SK-N-SH (cell line): Measurements from ENCODE around the gene SRSF10. TPM values are rescaled to one million over a fixed set of nuclear protein-coding genes. Genes with fewer than 3 reads are reported as not detected.

ENCODE experiments used
- CTCF ChIA-PET: fragments of 300-600, 350-600 bp; formaldehyde crosslinking; extraction: SDS; loops from one replicate; lab custom pipeline; 2021; lab: Yijun Ruan, JAX
- POLR2A ChIA-PET: fragments of 350-600 bp; sonication (Branson Sonifier 250); formaldehyde crosslinking; extraction: SDS; loops from one replicate; lab custom pipeline; 2020; ENCODE audit warnings: antibody characterized with exemption, inconsistent platforms; lab: Yijun Ruan, JAX
- DNase-seq: peaks from one replicate; pipeline ENCODE4 v3.0.0; 2012
- H2AFZ ChIP-seq: fragments of 200-600 bp; sonication (generic); 2 replicates; pipeline ENCODE4 v1.8.1; 2016; ENCODE audit warnings: antibody characterized with exemption, mild to moderate bottlenecking, low read depth
- H3F3A ChIP-seq: fragments of 200-600 bp; sonication (generic); replicated peaks from 2 replicates; pipeline ENCODE3; 2016; ENCODE audit warnings: antibody characterized with exemption, mild to moderate bottlenecking; ENCODE audit not compliant: insufficient read depth
- H3K27ac ChIP-seq, 2 experiments: fragments of 200-500 bp in 1 of 2; fragments of 200-600 bp in 1 of 2; sonication (Bioruptor generic) in 1 of 2; sonication (generic), shearing (Covaris generic) in 1 of 2; 2 replicates each; pipeline versions ENCODE4 v1.5.1 to v1.6.1; 2014 to 2016; ENCODE audit warnings: low read depth in 2 of 2, inconsistent platforms in 1 of 2, low read length in 1 of 2, mild to moderate bottlenecking in 1 of 2, mixed read lengths in 1 of 2
- H3K27me3 ChIP-seq: fragments of 200-600 bp; sonication (generic), shearing (Covaris generic); 2 replicates; pipeline ENCODE4 v1.6.1; 2016; ENCODE audit warnings: mixed run types; ENCODE audit not compliant: insufficient read depth
- H3K36me3 ChIP-seq, 2 experiments: fragments of 200-500 bp in 1 of 2; fragments of 200-600 bp in 1 of 2; sonication (Bioruptor generic) in 1 of 2; sonication (generic) in 1 of 2; replicated peaks in 1 of 2; 2 replicates each; pipeline versions ENCODE3 to v1.5.1; 2014 to 2016; ENCODE audit warnings: low read length in 1 of 2, mild to moderate bottlenecking in 1 of 2; ENCODE audit not compliant: insufficient read depth in 2 of 2, control insufficient read depth in 1 of 2
- H3K4me1 ChIP-seq, 2 experiments: fragments of 200-500 bp in 1 of 2; fragments of 200-600 bp in 1 of 2; sonication (Bioruptor generic) in 1 of 2; sonication (generic), shearing (Covaris generic) in 1 of 2; 2 replicates each; pipeline versions ENCODE4 v1.5.1 to v1.6.1; 2014 to 2016; ENCODE audit warnings: low read depth in 1 of 2, low read length in 1 of 2, mixed run types in 1 of 2; ENCODE audit not compliant: insufficient read depth in 2 of 2, control insufficient read depth in 1 of 2
- H3K4me2 ChIP-seq: fragments of 200-600 bp; sonication (generic), shearing (Covaris generic); 2 replicates; pipeline ENCODE4 v1.6.1; 2017; ENCODE audit warnings: mixed run types
- H3K4me3 ChIP-seq, 2 experiments: fragments of 200-500 bp in 1 of 2; fragments of 200-600 bp in 1 of 2; sonication (Bioruptor generic) in 1 of 2; sonication (generic), shearing (Covaris generic) in 1 of 2; 2 replicates each; pipeline versions ENCODE4 v1.5.1 to v1.8.1; 2014 to 2016; ENCODE audit warnings: low read depth in 2 of 2, inconsistent platforms in 1 of 2, low read length in 1 of 2, mild to moderate bottlenecking in 1 of 2, mixed read lengths in 1 of 2, moderate library complexity in 1 of 2
- H3K79me2 ChIP-seq: fragments of 200-600 bp; sonication (generic); 2 replicates; pipeline ENCODE4 v1.8.1; 2017; ENCODE audit warnings: mild to moderate bottlenecking; ENCODE audit not compliant: insufficient read depth
- H3K9ac ChIP-seq: fragments of 200-600 bp; sonication (generic); 2 replicates; pipeline ENCODE4 v1.6.1; 2017; ENCODE audit warnings: mixed run types
- H3K9me2 ChIP-seq: fragments of 200-600 bp; sonication (generic); 2 replicates; pipeline ENCODE4 v1.6.1; 2017; ENCODE audit warnings: mixed run types
- H3K9me3 ChIP-seq: fragments of 200-600 bp; sonication (generic); 2 replicates; pipeline ENCODE4 v1.6.1; 2017; ENCODE audit warnings: mixed run types, mild to moderate bottlenecking, moderate library complexity
- H4K20me1 ChIP-seq: fragments of 200-600 bp; sonication (generic); 2 replicates; pipeline ENCODE4 v1.6.1; 2017; ENCODE audit warnings: mild to moderate bottlenecking, mixed run types; ENCODE audit not compliant: insufficient read depth
- CHD2 ChIP-seq: fragments of 150-350 bp; IDR thresholded peaks from 2 replicates; pipeline ENCODE4 v1.6.1; 2018; ENCODE audit warnings: low read length; ENCODE audit not compliant: partially characterized antibody
- ELF1 ChIP-seq: IDR thresholded peaks from 2 replicates; pipeline ENCODE4 v1.4.0; 2012
- EP300 ChIP-seq, 2 experiments: IDR thresholded peaks; 2 replicates each; pipeline versions ENCODE4 v1.4.0 to v1.6.1; 2012; ENCODE audit warnings: borderline replicate concordance in 1 of 2, low read depth in 1 of 2, low read length in 1 of 2
- GATA2 ChIP-seq: sonication (generic); formaldehyde crosslinking; IDR thresholded peaks from 2 replicates; pipeline ENCODE4 v1.5.0; 2020; ENCODE audit warnings: mild to moderate bottlenecking, missing genetic modification reagents
- IRF3 ChIP-seq: fragments of 150-350 bp; IDR thresholded peaks from 2 replicates; pipeline ENCODE4 v1.6.1; 2016; ENCODE audit warnings: mild to moderate bottlenecking, low read depth, low read length
- MAX ChIP-seq: IDR thresholded peaks from 2 replicates; pipeline ENCODE4 v1.4.0; 2012; ENCODE audit warnings: low read depth
- MEF2A ChIP-seq: IDR thresholded peaks from 2 replicates; pipeline ENCODE4 v1.4.0; 2012; ENCODE audit warnings: low read depth, borderline replicate concordance
- MXI1 ChIP-seq: IDR thresholded peaks from 2 replicates; pipeline ENCODE4 v1.6.1; 2012; ENCODE audit warnings: mild to moderate bottlenecking, low read depth, low read length, improper control_type of control experiment
- NRF1 ChIP-seq: IDR thresholded peaks from 2 replicates; pipeline ENCODE4 v1.6.1; 2012; ENCODE audit warnings: low read depth, mild to moderate bottlenecking, low read length
- PBX3 ChIP-seq: IDR thresholded peaks from 2 replicates; pipeline ENCODE4; 2012
- RAD21 ChIP-seq: IDR thresholded peaks from 2 replicates; pipeline ENCODE4 v1.6.1; 2012; ENCODE audit warnings: mild to moderate bottlenecking, low read length
- REST ChIP-seq: IDR thresholded peaks from 2 replicates; pipeline ENCODE4 v1.6.1; 2012; ENCODE audit warnings: mild to moderate bottlenecking, low read depth, low read length, moderate library complexity
- SIN3A ChIP-seq: IDR thresholded peaks from 2 replicates; pipeline ENCODE4 v1.6.1; 2012; ENCODE audit warnings: low read depth, mild to moderate bottlenecking, low read length, moderate library complexity, borderline replicate concordance
- TCF12 ChIP-seq: IDR thresholded peaks from 2 replicates; pipeline ENCODE4 v1.4.0; 2012
- TEAD4 ChIP-seq: IDR thresholded peaks from 2 replicates; pipeline ENCODE4 v1.4.0; 2012; ENCODE audit warnings: mild to moderate bottlenecking, borderline replicate concordance; ENCODE audit not compliant: insufficient read depth
- WGBS: methylation state at CpG from one replicate; pipeline ENCODE4 v1.1.6; 2017; ENCODE audit warnings: low lambda C conversion rate; 5-methylcytosine and 5-hydroxymethylcytosine counted together
- polyA plus RNA-seq, 3 experiments: library from polyadenylated mRNA; depleted of rRNA; stranded (reverse); fragments of >200 nt; gene quantifications; 2 replicates each; pipeline ENCODE4 v1.2.3, GENCODE V29; 2012

SRSF10 gene
- polyA plus RNA-seq, 1 of the 3 experiments (the other 2 are of a cell fraction), result 79.8 TPM

DNA sequence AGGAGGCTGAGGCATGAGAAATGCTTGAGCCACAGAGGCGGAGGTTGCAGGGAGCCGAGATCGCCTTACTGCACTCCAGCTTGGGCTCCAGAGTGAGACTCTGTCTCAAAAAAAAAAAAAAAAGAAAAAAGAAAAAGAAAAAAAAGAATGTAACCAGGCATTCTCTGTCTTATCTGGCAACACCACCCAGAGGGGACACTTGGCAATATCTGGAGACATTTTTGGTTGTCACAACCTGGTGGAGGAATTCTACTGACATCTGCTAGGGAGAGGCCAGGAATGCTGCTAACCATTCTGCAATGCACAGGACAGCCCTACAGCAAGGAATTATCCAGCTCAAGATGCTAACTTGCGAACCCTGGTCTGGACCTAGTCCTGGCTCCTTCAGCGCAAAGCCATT is 64.7 kb downstream of the SRSF10 start:
- H3K36me3 ChIP-seq, result no peaks in the 10 kb centered on the region
- H3K4me2 ChIP-seq, result no peak overlapping the region
- TF ChIP-seq TEAD4 (no peak), PBX3 (no peak), NRF1 (no peak), MEF2A (no peak), RAD21 (no peak)
- no peaks in the 10 kb centered on the region for H4K20me1 ChIP-seq
- DNase-seq, result no peak
- no peaks in the 10 kb centered on the region for H3K79me2 ChIP-seq
- H3K9me2 ChIP-seq, result no peaks in the 10 kb centered on the region
- no peaks in the 10 kb centered on the region for H3F3A ChIP-seq
- H3K9ac ChIP-seq, result no peak overlapping the region
- H3K4me1 ChIP-seq, result peaks cover 0 to 6% of the 10 kb centered on the region in 2 experiments; a peak in 1 of 4 replicates
- 94% methylated on average over 5 of the region's 5 CpGs for WGBS
- ChIA-PET POLR2A (no interaction called here), CTCF (interaction anchor here (1.2 to 2.6 kb wide), 12 partner anchors 10 to 172 kb away, joined by 3 to 41 read pairs (median 12); partner anchors contain the start of genes ELOA and PITHD1)
- no peaks in the 10 kb centered on the region for H3K27me3 ChIP-seq
- no peak overlapping the region for H3K27ac ChIP-seq
- no peak overlapping the region for H2AFZ ChIP-seq
- H3K9me3 ChIP-seq, result no peaks in the 10 kb centered on the region
- H3K4me3 ChIP-seq, result no peak overlapping the region

DNA sequence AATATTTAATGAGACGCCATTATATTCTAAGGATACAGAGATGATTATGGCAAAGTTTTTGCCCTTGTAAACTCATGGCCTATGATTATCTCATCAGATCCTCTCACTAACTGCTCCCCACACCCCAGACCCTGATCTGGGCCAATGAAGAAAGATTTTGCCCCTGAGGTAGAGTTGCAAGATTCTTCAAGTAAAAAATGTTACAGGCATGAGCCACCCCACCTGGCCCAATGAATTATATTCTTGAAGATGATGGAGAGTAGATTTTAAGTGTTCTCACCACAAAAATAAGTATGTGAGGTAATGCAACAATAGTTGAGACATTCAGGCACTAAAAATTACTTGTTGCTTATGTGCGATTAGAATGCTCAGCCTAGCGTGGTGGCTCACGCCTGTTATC is 65.2 kb downstream of the SRSF10 start:
- POLR2A ChIA-PET, result no interaction called here

More for the DNA sequence above, 65.2 kb downstream of the SRSF10 start:
- H4K20me1 ChIP-seq, result no peaks in the 10 kb centered on the region
- H3K27me3 ChIP-seq, result no peaks in the 10 kb centered on the region
- TF ChIP-seq GATA2 (CRISPR knock-in tag), result no peak
- TF ChIP-seq MAX, result no peak
- no peak for TF ChIP-seq CHD2
- no peak for TF ChIP-seq SIN3A
- no peak for TF ChIP-seq EP300 (IDR thresholded peaks at IDR 0.05; ENCODE audit: borderline replicate concordance in 1 of 2, low read depth in 1 of 2, low read length in 1 of 2)
- no peak for TF ChIP-seq ELF1
- no peak for TF ChIP-seq REST
- no peak for TF ChIP-seq TCF12
- no peak for TF ChIP-seq MXI1
- no peak for TF ChIP-seq IRF3
- H3K9ac ChIP-seq, result no peak overlapping the region
- no peak overlapping the region for H3K27ac ChIP-seq
- H3K9me3 ChIP-seq, result no peaks in the 10 kb centered on the region
- H3K4me1 ChIP-seq, result peaks cover 0 to 2% of the 10 kb centered on the region in 2 experiments; a peak in 1 of 4 replicates
- no peak overlapping the region for H2AFZ ChIP-seq
- no peak overlapping the region for H3K4me2 ChIP-seq
- 92% methylated on average over 4 of the region's 4 CpGs for WGBS
- CTCF ChIA-PET, result interaction anchor here (1.7 to 2.6 kb wide), 5 partner anchors 9 to 136 kb away, joined by 16 to 41 read pairs (median 17); partner anchors contain the start of gene PITHD1
- H3F3A ChIP-seq, result no peaks in the 10 kb centered on the region
- H3K79me2 ChIP-seq, result no peaks in the 10 kb centered on the region
- DNase-seq, result no peak
- no peaks in the 10 kb centered on the region for H3K9me2 ChIP-seq
- no peaks in the 10 kb centered on the region for H3K36me3 ChIP-seq
- no peak overlapping the region for H3K4me3 ChIP-seq
